Right lung (tissue), 5 donors: Measurements from ENCODE around the gene CORO1C. TPM values are rescaled to one million over a fixed set of nuclear protein-coding genes. Genes with fewer than 3 reads are reported as not detected.
"Not testable (repeated sequence)": the region's sequence is repeated elsewhere in the genome, so short reads cannot be mapped to it uniquely, and the experiment has no call there.

Source experiments
- DNase-seq, 2 donors: peaks; one replicate each; pipeline ENCODE4 v3.0.0-alpha.2; 2013
- polyA plus RNA-seq, 5 donors: library from polyadenylated mRNA; unstranded; fragments of 120-200 nt; gene quantifications; one replicate each; pipeline versions ENCODE4 v1.2.1 to v1.2.3, GENCODE V29; 2013; ENCODE audit warnings: inconsistent platforms in 1 of 5, low replicate concordance in 1 of 5; ENCODE audit not compliant: insufficient read length in 5 of 5, insufficient read depth in 1 of 5

Gene CORO1C
- polyA plus RNA-seq, 5 donors, result 61.8 to 95.3 (median 82.1) TPM

DNA sequence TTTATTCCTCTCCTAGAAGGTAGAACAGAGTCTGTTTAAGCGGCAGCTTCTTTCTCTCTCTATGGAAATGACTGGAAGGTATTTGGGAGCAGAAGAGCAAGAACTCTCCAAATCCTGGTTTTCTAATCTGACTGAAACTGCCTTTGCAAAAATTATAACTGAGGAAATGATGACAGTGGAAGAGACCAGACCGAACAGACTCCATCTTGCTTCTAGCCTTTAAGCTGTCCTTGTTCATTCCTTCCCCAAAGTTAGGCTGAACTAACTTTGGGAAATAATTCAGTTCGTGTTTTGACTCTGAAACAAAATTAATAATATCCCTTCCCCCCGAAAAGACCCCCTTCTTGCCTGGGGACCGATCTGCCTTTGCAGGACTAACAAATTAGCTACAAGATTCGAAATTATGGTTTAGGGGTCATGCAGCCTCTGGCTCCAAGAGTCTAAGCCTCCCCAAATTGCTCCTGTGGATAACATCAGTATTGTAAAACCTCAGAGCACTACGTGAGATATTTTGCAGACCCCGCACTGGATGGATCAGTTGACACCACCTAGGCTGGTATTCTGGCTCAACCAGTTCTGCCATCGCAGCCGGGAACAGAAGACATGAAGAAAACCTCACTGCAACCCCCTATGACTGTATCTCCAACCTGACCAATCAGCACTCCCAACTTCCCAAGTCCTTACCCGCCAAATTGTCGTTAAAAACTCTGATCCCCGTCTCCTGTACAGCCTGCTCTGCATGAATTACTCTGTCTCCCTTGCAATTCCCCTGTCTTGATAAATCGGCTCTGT, 111.8 kb downstream of the CORO1C start:
- no peak for DNase-seq

DNA sequence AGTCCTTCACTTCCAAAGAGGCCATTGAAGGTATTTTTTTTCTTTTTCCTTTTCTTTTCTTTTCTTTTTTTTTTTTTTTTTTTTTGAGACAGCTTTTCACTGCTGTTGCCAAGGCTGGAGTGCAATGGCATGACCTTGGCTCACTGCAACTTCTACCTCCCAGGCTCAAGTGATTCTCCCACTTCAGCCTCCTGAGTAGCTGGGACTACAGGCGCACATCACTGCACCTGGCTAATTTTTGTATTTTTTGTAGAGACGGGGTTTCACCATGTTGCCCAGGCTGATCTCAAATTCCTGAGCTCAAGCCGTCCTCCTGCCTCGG, 112.4 kb downstream of the CORO1C start:
- not testable (repeated sequence) for DNase-seq

DNA sequence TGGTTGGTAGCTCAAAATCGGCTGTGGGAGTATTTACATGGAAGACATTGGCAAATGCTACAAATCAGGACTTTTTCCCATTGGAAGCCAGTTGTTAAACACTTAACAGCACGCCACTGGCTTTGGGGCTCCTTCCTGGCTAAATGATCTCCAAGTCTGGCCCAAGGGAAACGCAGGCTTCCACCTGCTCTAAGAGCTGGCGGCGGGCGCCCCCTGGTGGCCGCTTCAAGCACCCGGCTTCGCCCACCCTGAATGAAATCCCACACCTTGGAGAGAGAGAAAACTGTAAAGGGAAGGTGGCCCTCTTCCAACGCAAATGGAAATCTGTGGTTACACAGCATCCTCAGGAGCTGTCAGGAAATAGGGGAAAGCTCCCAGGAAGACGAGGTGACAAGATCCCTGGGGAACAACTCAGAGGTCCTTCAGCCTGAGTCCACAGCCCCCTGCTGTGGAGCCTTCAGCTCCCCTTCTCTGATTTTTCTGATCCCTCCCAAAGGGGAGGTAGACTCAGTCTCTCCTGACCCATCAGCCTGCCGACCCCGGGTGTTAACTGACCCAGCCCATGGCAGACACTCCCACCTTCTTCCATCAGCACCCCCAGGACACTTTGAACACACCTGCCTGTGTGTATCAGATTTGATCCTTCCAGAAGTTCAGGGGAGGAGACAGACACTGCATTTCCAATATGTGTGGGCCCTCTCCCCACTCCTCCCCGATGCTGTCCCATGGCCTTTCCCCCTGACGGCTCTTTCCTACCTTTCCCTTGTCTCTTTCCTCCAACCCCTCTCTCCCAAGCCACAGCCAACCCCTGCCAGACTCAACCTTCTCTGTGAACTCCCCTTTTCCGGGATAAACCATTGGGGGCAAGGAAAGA, 113.0 kb downstream of the CORO1C start:
- DNase-seq, result peak; percentile 74 to 78

DNA sequence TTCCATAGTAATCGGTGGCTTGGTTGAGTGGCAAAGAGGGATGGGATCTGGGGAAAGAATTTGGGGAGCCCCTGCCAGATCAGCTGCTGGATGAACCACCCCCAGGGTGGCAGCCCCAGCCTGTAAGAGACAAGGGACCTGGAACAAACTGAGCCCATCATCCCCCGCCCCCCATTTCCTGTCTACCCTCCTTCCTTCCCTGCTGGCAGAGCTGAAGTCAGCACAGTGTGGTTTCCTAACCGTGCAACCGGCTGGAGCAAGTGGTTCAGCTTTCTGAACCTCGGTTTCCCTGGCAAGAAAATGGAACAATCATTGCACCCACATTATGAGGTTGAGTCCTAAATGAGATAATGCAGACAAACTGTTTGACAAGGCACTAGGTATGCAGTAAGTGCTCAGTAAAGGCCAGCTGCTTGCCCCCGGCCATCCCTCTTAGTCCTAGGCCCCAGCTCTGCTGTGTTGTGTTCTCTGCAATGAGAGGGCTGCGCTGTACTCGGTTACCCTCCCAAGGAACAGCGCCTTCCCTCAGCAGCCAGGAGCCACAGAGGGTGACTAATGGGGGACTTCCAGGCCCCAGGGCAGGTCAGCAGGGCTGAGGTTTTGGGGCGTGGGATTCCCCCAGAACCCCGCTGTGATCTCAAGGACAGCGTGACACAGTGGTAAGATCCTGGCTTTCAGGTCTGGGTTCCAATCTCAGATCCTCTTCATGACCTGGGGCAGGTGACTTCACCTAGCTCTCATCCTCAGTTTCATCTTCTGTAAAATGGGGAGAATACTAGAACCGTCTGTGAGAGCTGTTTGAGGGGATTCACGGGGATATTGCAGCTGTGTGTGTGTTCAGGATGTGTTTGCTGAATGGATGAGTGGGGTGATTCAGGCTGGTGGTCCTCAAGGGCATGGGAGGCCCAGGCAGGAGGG, 114.1 kb downstream of the CORO1C start:
- DNase-seq, result no peak

DNA sequence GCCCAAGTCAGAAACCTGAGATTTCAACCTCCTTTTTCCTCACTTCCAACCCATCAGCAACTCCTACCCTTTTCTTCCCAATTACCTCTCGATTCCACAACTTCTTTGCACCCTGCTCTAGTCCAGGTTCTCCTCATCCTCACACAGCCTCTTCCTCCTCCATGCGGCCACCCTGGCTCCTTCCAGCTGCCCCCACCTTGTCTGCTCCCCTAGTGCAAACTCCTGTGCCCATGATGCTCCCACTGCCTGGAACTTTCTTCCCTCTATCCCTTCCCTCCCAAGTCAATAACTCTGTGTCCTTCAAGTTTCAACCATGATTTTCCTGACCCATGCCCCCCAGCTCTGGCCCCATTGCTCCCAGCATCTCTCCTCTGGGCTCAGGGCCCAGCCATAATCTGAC, 115.0 kb downstream of the CORO1C start:
- no peak for DNase-seq

DNA sequence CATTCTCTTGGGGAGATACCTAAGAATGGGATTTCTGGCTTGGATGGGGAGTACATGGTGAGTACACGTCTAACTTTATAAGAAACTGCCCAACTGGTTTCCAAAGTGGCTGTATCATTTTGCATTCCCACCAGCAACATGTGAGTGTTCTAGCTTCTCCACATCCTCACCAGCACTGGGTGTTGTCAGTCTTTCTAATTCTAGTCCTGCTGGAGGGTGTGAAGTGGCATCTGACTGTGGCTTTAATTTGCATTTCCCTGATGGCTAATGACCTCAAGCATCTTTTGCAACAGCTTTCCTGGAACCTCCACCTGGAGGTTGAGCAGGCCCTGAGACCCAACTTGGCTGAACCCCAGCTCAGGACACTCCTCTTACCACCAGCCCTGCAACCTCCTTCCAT, 115.4 kb downstream of the CORO1C start:
- DNase-seq, result no peak

DNA sequence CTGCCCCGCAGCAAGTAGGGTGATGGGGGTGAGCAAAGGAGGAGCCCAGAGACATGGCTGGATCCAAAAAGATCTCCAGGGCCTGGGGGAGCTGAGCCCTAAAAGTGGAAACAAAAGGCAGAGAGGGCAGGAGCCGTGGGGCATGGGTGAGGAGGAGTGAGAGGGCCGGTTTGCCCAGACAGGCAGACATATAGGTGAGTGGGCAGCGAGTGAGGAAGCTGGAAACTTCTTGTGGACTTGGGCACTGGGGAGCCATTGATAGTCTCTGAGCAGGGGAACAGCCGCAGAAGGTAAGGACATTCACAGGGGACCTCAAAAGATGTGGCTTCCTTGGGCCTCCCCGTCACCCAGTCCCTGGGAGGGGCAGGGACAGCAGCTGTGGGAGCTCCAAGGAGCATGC, 116.7 kb downstream of the CORO1C start:
- DNase-seq, result no peak

DNA sequence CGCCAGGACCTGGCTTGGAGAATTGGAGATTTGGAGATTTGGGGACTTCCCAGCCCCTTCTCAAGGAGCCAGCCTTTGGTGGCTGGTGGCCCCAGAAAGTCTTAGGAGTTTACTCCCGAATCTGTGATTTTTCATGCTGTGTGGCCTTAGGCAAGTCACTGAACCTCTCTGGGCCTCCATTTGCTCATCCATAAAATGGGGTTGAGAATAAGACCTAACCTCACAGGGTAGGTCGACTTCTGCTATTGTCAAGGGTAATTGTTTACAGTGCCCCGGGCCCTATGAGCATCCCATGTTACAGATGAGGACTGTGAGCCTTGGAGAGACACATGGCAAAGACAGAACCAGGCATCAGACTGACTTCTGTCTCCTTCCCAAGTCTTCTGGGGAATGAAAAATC, 117.3 kb downstream of the CORO1C start:
- DNase-seq, result no peak

DNA sequence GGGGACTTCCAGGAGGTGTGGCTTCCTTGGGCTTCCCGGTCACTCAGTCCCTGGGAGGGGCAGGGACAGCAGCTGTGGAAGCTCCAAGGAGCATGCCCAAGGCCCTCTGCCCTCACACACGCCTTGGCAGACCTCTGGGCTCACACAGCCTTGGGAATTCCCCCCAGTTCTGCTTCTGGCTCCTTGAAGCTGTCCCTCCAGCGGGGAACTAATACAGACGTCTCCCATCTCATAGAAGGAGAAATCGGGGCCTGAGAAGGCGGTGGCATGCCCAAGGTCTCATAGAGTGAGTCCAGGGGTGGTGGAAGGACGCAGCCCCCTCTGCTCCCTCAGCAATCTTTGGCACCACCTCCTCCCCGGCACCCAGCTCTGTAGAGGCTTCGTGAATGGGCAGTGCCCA, 117.8 kb downstream of the CORO1C start:
- DNase-seq, result no peak

DNA sequence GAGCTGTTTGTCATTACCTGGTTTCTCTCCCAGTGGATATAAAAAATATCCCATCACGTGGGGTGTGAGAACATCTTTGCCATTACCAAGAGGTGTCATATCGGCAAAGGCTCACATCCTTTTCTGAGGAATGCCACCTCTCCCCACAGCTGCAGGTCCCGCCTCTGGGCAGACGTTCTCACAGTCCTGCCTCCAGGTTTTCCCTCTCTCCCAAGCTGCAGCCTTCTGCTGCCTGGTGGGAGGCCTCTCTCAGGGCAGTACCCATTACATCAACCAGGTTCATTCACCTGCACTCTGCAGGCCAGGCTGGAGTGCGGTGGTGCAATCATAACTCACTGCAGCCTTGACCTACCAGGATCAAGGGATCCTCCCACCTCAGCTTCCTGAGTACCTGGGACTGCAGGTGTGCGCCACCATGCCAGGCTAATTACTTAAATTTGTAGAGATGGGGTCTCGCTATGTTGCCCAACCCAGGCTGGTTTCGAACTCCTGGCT, 118.5 kb downstream of the CORO1C start:
- no peak for DNase-seq

DNA sequence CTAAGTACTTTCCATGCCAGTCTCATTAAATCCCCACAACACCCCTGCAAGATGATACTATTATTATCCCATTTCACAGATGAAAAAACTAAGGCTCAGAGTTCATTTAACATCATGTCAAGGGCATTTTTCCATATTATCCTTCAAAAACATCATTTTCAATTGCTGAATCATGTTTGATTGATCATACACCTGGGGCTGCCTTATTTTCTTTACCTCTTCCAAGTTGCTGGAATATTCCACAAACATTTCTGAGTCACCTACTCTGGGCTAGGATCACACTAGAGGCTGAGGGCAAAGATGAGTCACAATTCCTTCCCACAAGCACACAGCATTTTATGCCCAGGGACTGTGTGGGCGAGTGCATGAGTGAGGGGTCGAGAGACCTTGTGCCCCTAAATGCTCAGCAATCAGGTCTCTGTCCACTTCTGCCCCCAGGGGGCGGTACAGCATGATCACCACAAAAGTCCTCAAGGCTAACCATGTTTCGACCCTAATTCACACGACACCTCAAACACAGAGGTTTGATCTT, 119.4 kb downstream of the CORO1C start:
- DNase-seq, result no peak

DNA sequence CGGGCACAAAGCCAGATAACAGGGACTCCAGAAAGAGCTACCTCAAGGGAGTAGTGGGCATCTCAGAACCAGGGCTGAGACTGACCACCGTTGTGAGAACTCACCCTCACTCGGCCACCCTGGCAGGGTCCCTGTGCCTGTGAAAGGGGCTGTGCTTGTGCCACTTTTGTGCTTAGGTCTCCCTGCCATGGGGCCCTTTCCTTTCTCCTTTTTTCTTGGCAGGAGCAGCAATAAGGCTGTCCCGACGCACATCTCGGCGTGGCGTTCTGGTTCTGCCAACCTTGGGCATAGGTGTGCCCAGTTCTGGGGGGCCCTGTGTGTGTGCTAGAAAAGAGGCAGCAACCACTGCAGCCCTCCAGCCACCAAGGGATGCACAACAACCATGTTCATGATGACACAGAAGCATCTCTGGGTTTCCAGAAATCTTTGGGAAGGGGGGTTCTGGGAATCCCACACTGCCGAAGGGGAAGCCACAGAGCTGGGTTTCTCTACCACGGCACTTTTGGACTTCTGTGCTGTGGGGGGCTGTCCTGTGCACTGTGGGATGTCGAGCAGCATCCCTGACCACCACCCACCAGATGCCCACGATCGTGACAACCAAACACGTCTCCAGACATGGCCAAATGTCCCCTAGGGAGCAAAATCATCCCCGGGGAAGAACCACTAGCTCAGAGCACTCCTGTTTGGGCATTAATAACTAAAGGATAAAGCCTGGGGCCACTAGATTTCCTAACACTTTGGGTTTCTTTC, 120.3 kb downstream of the CORO1C start:
- DNase-seq, result no peak

DNA sequence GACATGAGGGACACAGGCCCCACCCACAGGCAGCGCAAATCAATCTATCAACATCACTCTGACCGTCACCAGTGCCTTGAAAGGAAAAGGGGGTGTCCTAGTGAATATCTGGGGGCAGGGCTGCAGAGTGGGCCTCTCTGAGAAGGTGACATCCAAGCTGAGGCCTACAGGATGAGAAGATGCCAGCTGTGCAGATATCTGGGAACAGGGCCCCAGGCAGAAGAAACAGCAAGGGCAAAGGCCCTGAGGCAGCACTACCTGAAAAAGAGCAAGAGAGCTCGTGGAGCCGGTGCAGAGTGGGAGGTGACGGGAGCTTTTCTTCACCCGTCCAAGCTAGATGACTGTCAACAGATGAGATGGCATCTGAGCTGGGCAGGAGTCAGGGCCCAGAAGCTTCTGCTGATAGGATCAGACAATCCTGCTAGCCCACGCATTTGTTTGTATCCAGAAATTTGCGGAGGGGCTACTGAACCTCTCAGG, 120.9 kb downstream of the CORO1C start:
- DNase-seq, result no peak

DNA sequence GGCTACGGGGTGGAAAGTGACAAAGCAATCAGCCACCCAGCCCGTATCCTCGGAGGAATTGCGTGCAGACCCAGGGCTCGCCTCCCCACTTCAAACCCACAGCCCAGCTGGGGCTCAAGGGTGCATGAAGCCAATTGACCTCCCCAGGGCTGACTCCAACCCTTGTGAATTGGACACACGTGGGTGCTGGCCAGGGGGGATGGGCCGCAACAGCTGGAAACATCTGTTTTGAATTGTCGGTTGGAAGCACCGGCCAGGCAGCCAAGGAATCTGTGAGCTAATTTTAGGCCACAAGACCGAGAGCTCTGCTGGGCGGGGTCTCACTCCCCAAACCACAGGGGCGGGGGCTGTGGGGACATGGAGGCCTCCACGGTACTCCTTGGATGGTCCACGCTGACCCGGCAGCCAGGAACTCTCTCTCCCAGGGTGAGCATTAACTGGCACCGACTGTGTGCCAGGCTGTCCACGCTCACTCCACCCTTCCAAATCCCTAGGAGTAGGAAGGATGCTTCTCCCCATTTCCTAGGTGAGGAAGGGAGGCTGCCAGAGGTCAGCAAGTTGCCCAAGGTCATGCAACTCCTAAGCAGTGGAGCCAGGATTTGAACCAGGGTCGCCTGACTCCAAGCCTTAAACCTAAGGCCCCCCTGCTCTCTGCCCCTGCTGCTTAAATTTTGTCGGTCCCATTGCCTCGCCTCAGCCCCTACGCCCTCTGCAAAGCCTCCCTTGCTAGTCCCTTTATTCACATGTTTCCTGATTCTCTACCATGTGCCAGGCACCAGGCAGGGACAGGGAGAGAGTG, 121.6 kb downstream of the CORO1C start:
- DNase-seq, result peak; percentile 93 to 95

DNA sequence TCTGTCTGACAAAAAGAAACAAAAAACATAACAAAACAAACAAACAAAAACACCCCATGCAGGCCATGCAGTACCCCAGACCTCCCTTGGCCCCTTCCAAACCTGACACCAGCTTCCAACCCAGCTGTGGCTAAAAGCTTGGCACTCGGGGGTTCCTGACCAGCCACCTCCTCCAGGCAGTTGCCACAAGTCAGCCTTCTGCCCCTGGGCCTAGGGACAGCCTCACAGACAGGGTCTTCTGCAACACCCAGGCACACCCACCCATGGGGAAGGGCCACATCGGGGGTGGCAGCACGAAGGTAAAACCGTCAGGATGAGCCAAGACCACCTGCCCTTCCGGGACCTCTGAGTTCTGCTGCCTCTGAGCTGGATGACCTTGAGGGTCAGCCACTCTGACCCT, 122.7 kb downstream of the CORO1C start:
- no peak for DNase-seq

DNA sequence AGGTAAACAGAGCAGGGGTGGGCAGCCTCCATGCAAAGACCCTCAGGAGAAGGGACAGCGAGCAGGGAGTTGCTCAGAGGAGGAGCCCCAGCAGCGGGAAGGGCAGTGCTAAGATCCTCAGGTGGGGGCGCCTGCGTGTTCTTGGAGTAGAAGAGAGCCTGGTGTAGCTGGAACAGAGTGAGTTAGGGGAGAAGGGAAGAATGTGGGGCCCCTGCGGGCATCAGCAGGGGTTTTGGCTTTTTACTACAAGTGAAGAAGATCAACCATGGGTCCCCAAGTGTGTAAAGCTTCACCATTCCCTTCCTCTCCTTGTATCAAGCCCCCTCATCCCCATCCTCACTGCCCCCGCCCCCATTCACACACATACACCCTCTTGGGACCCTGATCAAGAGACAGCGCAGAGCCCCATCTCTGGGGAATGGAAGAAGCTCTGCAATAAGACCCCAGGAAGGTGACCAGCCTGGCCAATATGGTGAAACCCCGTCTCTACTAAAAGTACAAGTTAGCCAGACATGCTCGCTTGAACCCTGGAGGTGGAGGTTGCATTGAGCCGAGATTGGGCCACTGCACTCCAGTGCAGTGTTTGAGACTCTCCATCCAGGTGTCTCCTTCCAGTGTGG, 123.2 kb downstream of the CORO1C start:
- DNase-seq, result no peak

DNA sequence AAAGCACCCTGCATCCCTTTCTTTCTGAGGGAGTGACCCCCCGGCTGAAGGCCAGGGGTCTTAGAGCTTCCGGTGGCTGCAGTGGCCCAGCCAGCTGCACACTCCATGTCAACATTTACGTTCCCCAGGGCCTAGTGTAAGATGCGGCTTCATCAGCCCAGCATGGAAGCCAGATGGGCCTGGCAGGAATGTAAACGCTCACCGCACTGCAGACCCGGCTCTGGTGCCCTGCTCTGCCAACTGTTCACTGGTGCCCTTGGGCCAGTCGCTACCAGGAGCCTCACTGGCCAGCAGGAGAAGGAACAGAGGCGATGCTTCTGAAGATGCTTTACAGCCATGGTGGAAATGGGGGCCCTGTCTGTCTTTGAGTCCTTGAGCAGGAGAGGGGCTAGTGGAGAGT, 124.8 kb downstream of the CORO1C start:
- DNase-seq, result no peak

DNA sequence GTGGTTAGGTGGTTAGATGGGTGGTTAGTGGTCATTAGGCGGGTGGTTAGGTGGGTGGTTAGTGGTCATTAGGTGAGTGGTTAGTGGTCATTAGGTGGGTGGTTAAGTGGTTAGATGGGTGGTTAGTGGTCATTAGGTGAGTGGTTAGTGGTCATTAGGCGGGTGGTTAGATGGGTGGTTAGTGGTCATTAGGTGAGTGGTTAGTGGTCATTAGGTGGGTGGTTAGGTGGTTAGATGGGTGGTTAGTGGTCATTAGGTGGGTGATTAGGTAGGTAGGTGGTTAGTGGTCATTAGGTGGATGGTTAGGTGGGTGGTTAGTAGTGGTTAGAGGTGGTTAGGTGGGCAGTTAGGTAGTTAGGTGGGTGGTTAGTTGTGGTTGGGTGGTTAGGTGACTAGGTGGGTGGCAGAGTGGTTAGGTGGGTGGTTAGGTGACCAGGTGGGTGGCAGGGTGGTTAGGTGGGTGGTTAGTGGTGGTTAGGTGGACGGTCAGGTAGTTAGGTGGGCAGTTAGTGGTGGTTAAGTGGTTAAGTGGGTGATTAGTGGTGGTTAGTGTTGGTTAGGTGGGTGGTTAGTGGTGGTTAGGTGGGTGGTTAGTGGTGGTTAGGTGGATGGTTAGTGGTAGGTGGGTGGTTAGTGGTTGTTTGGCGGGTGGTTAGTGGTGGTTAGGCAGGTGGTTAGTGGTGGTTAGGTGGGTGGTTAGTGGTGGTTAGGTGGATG, 125.5 kb downstream of the CORO1C start:
- no peak for DNase-seq
